Astrocyte of the cerebellum (primary cell): ENCODE measurements around the gene ABCA4.
"Not testable (repeated sequence)": the region's sequence is repeated elsewhere in the genome, so short reads cannot be mapped to it uniquely, and the experiment has no call there.

Source experiments
- DNase-seq: peaks from one replicate; pipeline ENCODE4 v3.0.0-alpha.2; 2011; ENCODE audit warnings: low read depth
- H3K4me3 ChIP-seq: 2 replicates; pipeline ENCODE4 v1.5.1; 2011; ENCODE audit warnings: mild to moderate bottlenecking, low read depth, low read length, moderate library complexity
- in situ Hi-C: cut with HindIII; loops from 2 replicates; pipeline ENCODE4 v1.10.0; 2017; ENCODE audit warnings: low sequenced_read_pairs
- TF ChIP-seq, protein P1 (sequence below): IDR thresholded peaks from 2 replicates; pipeline ENCODE4 v1.5.1; 2012; ENCODE audit warnings: low read length, low read depth, moderate library complexity, mild to moderate bottlenecking; ENCODE audit errors: missing control alignments

The ABCA4 gene

DNA sequence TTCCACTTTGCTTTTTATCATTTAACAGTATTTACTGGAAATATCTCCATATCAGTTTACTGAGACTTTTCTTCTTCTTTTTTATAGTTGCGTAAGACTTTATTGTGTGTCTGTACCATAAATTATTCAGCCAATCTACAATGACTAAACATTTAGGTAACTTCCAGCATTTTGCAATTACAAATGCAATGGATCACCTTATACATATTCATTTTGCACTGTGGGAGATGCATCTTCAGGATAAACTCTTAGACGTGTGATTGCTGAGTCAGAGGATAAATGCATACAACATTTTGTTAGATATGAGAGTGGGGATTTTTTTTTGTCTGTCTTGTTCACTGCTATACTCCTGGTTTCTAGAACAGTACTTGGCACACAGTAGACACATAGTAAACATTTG lies 116.0 kb downstream of the ABCA4 start:
- DNase-seq = no peak
- in situ Hi-C loops = loop anchor here (5.0 kb wide), 1 partner anchor 88 kb away; no protein-coding TSS in a partner anchor

DNA sequence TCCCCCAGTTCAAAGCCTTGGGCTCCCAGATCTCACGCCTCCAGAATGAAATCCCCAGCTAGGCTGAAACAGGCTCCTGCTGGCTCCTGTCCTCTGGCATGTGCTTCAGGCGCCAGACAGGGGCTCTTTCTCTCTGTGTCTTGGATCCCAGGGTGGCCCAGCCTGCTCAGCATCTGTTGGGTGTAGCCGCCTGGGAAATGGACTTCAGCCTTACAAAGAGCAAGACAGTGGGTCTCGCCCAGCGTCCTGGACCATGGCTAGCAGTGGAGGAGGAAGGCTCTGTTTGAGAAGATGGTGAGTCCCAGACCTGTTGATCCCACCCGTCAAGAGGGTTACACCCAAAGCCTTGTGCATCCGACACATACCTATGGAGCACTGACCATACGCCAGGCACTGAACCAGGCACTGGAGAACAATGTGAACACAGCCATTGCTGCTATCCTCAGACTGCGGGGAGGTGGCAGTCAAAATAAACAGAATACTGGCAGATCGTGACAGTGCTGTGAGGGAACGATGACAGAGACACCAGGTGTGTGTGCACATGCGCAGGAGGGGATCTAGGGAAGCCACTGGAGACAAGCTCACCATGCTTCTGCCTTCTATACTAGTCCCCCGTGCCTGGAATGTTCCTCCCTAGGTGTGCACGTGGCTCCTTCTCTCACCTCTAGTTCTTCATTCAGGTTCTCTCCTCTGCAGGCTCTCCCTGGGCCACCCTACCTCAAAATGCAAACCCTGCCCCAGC lies 118.7 kb downstream of the ABCA4 start:
- no peak for DNase-seq
- TF ChIP-seq, protein P1, sequence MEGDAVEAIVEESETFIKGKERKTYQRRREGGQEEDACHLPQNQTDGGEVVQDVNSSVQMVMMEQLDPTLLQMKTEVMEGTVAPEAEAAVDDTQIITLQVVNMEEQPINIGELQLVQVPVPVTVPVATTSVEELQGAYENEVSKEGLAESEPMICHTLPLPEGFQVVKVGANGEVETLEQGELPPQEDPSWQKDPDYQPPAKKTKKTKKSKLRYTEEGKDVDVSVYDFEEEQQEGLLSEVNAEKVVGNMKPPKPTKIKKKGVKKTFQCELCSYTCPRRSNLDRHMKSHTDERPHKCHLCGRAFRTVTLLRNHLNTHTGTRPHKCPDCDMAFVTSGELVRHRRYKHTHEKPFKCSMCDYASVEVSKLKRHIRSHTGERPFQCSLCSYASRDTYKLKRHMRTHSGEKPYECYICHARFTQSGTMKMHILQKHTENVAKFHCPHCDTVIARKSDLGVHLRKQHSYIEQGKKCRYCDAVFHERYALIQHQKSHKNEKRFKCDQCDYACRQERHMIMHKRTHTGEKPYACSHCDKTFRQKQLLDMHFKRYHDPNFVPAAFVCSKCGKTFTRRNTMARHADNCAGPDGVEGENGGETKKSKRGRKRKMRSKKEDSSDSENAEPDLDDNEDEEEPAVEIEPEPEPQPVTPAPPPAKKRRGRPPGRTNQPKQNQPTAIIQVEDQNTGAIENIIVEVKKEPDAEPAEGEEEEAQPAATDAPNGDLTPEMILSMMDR = no peak
- in situ Hi-C loops = no loop called here
- no peak overlapping the region for H3K4me3 ChIP-seq

More for the DNA sequence above, 116.0 kb downstream of the ABCA4 start:
- no peak overlapping the region for H3K4me3 ChIP-seq
- TF ChIP-seq, protein P1 = no peak

DNA sequence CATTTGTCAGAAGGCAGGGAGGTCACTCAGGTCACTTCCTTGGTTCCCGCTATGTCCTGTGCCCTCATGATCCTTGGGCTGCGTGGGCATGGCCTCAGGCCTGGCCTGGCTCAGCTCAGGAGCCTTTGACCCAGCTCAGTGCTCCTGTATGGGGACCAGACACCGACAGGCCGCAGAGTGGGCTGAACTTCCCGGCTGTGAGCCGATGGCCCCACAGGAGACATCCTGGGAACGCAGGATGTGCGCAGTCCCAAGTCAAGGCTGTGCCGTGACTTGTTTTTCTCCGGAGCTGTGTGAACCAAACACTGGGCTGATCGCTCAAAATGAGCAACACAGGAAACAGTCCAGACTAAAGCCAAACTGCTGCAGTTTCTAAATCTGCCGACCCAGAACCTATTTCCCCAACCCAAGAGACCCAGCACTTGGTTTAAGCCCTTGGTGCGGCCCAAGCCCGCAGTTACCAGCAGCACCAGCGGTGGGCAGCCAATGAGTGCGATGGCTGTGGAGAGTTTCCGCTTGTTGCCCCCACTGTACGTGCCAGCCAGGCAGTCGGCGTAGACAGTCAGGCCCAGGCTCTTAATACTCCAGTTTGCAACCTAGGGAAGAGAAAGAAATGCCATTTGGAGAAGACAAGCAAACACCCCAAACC lies 119.4 kb downstream of the ABCA4 start:
- in situ Hi-C loops = no loop called here
- no peak overlapping the region for H3K4me3 ChIP-seq
- DNase-seq = no peak

DNA sequence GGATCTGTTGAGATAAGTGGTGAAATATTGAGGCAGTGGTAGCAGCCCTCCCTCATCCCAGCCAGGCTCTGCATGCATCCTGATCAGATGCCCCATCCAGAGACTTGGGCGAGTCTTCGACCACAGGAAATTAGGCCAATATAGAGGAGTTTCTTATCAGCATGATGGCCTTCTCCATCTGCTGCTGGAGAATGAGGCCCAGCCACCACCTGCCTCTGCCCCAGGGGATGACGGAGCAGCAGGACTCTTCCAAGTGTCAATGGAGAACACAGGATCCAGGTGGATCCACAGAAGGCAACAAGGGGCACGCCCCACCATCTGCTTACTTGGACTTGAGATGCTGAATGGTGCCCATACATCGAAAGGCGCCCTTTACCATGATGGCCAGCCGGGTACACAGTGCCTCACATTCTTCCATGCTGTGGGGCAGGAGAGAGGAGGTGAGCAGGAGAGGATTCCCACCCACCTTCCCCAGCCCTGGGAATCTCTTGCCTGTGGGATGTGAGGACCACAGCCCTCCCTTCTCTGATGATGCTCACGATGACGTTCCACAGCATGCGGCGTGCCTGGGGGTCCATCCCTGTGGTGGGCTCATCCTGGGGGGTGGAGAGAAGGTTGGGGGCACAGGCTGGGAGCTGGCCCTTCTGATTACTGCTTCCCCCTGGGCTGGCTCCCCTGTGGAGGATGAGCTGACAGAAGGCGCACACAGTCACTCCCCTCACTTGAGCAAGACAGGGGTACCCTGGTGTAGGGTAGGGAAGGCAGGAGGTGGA lies 120.3 kb downstream of the ABCA4 start:
- H3K4me3 ChIP-seq = no peak overlapping the region
- TF ChIP-seq, protein P1 = no peak
- no peak for DNase-seq
- in situ Hi-C loops = no loop called here

More for the DNA sequence above, 119.4 kb downstream of the ABCA4 start:
- TF ChIP-seq, protein P1 = no peak

DNA sequence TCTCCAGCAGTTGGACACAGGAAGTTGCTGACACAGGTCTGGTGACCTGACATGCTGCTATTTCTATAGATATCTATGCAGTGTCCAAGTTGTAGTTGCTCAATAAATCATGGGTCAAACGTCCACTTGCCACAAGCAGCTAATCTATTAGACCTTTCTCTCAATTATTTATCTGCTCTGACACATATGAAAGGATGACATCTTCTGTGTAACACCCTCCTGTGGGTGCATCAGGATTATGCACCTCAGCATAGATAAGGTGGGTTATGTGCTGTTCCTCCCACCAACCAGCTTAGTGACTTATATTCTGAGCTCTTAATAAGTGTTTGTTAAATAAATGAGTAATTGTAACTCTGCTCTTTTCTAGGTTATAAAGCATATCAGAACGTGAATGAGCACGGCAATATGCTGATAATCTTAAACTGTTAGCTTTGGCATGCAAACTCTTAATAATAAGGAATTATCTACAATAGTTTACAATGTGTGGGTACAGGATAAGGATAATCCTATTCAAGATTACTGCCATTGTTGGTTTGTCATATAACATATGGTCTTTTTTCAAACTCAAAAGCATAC lies 121.0 kb downstream of the ABCA4 start:
- no peak for DNase-seq
- no peak overlapping the region for H3K4me3 ChIP-seq
- TF ChIP-seq, protein P1 = no peak
- in situ Hi-C loops = no loop called here

DNA sequence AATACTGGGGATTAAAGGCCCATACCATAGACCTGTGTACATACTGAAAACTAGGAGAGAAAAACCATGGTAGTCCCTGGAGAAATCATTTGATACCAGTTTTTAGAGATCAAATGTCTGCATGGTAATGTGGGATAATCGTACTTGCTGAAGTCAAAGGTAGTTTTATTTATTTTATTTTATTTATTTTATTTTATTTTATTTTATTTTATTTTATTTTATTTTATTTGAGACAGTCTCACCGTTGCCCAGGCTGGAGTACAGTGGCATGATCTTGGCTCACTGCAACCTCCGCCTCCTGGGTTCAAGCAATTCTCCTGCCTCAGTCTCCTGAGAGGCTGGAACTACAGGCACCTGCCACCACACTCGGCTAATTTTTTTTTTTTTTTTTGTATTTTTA lies 122.4 kb downstream of the ABCA4 start:
- in situ Hi-C loops, H3K4me3 ChIP-seq, DNase-seq: not testable (repeated sequence)
